Superior temporal gyrus (tissue), 1 donor: ENCODE data around the gene MYO16.

Source experiments
- DNase-seq: peaks from one replicate; pipeline ENCODE4 v3.0.0-alpha.2; 2016; ENCODE audit errors: extremely low spot score

Gene MYO16

GRCh38 chr13:108795841-108796240 is 166.4 kb downstream of the MYO16 start:
- DNase-seq, result no peak

DNA sequence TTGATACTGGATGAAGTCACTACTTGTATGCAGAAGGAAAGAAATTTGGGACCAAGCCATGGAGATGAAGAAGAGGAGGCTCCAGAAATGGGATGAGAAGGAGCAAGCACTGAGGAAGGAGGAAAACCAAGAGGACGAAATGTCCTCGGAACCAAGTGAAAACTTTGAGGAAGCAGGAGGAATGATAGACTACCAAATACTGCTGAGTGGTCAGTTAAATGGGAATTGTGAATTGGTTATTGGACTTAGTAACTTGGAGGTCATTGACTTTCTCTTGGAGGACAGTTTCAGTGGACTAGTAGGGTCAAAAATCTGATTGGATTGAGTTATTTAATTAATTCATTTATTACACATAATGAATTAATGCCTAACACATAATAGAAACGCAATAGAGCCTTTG is 167.9 kb downstream of the MYO16 start:
- no peak for DNase-seq

DNA sequence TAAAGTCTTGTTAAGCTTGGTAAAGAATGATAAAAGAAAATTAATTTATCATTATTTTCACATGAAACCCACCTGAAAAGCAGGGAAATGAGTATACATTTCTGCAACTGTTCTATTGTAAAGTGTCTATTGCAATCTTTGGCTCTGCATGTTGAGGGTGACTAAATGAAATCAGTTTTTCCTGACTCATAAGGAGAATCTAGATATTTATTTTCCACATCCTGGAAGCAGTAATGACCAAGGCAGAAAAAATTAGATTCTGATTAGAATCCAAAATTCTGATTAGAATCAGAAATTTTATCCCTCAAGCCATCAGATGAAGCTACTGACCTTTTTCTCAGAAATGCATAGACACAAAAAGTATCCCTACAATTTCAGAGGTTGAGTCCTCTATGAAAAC is 178.4 kb downstream of the MYO16 start:
- DNase-seq, result no peak

DNA sequence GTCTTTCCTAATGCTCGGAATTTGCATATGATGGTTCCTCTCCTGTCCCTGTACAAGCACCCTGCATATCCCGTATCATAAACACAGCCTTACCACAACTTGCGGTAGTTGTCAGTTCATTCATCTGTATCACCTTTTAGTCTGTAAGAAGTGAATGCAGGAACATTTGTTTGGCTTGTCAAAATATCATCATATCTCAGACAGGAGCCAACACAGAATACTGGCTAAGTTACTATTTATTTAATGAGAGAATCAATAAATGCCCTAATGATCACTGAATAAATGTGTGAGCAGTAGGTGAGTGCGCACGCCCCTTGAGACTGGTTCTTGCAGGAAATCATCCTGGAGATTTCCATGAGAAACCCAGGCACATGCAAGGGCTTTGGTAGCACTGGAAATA is 182.8 kb downstream of the MYO16 start:
- DNase-seq, result no peak

DNA sequence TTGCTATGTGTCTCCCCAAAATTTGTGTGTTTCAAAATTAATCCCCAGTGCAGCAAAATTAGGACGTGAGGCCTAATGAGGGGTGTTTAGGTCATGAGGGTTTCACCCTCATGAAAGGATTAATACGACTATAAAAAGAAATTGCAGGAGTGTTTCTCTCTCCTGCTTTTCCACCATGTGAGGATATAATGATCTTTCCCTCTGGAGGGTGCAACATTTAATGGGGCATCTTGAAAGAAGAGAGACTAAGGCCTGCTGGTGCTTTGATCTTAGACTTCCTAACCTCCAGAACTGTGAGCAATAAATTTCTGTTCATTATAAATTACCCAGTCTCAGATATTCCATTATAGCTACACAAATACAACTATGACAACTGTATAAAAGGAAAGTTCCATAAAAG is 183.2 kb downstream of the MYO16 start:
- no peak for DNase-seq

DNA sequence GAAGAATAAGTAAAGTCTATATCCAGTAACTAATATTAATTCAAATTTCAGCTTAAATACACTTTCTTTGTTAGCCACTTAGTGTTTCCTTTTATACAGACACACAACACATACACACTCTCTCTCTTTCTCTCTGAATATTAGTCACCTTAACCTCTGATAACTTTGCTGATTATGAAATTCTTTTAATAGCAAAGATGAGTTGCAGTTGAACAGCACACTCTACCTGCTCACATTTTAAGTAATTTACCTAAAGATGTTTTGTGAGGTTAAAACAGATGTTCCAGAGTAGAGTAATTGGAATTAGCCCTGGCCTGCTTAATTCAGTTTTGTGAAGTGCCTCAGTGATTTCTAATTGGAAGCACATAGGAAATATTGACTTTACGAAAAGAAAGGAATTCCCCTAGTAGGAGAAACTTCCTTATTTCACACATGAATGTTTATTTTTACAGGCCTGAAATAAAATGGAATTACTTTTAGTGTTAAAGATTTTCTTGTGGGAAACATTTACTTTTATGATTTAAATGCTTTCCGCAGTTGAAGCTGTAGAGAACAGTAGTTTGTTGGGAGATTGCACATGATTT is 184.3 kb downstream of the MYO16 start:
- no peak for DNase-seq

DNA sequence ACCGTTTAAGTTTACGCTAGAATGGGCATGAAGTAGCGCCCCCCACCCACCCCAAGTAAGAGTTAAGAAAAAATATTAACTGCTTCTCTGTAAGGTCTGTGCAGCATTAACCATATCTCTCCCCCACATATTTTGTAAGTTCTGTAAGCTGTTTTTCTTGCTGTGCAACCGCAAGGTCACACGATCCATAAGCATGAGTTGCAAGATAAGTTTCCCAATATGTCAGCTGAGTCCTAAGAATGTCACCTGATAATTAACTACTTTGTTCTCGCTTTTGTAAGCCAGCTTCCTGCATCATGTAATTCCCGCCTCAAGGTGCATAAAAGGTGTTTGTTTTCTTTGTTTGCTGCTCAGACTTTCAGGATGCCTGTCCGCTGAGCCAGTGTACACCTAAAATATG is 187.0 kb downstream of the MYO16 start:
- no peak for DNase-seq

GRCh38 chr13:108827646-108828045 is 198.2 kb downstream of the MYO16 start:
- no peak for DNase-seq

GRCh38 chr13:108828086-108828815 is 198.8 kb downstream of the MYO16 start:
- no peak for DNase-seq

DNA sequence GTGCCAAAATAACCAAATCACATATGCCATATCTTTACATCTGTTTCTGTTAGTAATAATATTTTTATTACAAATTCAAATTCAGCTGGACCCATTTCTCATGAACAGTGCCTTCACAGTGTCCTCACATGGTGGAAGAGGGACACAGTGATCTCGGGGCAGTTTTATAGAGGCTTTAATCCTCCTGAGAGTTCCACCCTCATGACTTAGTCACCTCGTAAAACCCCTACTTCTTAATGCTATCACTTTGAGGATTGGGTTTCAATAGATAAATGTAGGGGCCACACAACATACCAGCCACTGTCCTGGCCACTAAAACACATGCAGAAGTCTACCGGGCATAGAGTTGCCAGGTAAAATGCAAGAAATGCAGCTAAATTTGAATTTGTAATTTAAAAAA is 201.5 kb downstream of the MYO16 start:
- no peak for DNase-seq

GRCh38 chr13:108833531-108833930 is 204.1 kb downstream of the MYO16 start:
- no peak for DNase-seq

DNA sequence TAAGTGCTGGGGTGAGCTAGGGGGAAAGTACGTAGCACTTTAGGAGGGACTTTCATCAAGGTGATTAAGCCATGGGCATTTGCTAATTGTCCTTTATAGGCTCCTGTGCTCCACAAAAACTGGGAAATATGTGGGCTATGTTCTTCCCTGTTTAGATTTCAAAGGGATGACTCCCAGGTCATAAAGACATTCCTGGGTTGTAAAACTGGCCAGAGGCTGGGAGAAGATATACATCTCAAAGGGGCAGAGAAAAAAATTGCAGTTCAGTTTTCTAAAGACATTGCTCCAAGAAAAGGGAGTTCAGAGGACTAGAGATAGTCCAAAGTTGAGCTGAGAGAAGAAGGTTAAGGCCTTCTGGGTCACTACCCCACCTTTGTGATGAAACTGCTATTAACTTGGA is 204.8 kb downstream of the MYO16 start:
- DNase-seq, result no peak

DNA sequence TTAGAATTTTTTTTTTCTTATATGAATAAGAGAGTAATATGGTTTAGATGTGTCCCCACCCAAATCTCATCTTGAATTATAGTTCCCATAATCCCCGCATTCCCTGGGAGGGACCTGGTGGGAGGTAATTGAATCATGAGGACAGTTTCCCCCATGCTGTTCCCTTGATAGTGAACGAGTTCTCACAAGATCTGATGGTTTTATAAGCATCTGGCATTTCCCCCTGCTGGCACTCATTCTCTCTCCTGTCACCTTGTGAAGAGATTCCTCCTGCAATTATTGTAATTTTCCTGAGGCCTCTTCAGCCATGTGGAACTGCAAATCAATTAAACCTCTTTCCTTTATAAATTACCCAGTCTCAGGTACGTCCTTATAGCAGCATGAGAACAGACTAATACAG is 205.7 kb downstream of the MYO16 start:
- DNase-seq, result no peak

- peak; percentile 57 for DNase-seq
Observed at GRCh38 chr13:108850691-108851090, 221.3 kb downstream of the MYO16 start.

- DNase-seq, result no peak
Observed at GRCh38 chr13:108851660-108852059, 222.2 kb downstream of the MYO16 start.

DNA sequence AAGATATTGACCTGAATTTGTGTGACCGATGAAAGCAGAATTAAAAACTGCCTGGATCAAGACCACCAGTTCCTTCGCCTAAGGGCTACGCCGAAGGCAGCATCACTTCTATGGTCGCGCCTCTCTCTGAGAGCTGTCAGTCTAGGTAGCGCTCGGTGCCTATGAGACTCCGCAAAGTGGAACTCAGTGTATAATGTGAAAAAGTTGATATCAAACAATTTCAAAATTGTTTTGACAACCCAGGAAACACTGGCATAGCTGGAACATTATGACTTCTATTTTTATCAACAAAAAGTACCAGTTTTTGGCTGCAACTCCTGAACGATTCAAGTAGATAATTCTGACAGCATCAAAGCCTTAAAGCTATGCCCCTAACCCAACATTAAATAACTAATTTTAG is 223.6 kb downstream of the MYO16 start:
- no peak for DNase-seq

- DNase-seq, result no peak
Observed at GRCh38 chr13:108855737-108856387, 226.5 kb downstream of the MYO16 start.

GRCh38 chr13:108858676-108859075 is 229.3 kb downstream of the MYO16 start:
- DNase-seq, result no peak

DNA sequence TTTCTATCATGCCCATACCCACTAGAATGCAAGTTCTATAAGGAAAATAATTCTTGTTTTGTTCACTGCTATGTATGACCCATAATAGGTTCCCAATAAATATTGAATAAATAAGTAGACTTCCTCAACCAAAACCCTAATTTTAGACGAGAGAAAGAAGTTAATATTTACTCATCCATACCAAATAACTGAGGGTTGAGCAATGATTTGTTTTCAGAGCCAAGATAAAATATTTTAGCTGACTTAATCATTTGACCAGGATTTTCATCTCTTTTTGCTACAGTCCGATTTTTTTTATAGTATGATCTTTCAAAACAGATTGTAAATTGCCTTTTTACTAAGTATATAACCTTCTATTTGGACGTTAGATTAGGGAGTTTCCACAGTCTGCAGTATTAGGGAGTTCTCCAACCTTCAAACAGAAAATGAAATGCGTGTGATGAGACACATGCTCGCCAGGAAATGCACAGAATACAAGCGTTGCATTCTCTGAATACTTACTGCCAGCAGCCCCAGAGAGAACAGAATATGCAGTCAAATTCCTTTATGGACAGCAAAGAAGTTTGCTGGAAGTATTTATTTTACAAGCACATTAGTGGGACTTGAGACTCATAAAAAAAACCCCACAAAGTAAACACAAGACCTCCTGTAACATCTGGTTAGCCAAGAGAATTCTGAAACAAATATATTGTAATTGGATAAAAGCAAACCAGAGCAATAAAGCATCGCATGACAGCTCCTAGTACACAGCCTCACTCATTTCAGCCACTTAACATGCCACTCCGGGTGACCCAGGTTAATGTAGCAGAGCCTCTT is 230.0 kb downstream of the MYO16 start:
- no peak for DNase-seq

DNA sequence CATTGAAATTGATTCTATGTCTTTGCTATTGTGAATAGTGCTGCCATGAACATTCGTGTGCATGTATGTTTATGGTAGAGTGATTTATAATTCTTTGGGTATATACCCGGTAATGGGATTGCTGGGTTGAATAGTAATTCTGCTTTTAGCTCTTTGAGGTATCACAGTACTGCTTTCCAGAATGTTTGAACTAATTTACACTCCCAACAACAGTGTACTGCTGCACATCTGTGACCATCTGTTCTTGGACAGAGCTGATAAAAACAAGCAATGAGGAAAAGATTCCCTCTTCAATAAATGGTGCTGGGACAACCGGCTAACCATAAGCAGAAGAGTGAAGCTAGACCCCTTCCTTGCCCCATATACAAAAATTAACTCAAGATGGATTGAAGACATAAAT is 231.0 kb downstream of the MYO16 start:
- DNase-seq, result no peak

DNA sequence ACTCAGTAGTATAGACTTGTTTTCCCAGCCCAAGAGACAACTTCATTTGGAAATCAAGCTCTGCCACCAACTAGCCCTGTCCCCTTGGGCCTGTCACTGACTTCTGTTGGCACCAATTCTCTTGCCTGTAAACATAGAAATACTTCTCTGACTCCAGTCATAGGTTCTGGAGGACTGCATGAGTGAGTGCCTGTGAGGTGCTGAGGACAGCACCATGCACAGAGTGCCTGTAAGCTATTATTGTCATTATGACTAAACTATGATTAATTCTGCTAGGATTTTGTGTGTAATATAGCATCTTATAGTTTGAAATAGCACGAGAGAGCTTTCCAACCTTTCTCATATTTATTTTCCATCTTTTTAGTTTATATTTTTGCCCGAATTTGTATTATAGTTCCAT is 247.9 kb downstream of the MYO16 start:
- no peak for DNase-seq

GRCh38 chr13:108878732-108879131 is 249.3 kb downstream of the MYO16 start:
- no peak for DNase-seq
